Aorta (tissue), 4 donors: ENCODE measurements around the gene PLCG1. TPM values are rescaled to one million over a fixed set of nuclear protein-coding genes. Genes with fewer than 3 reads are reported as not detected.

Experiments used
- microRNA-seq, 2 donors: library from miRNA; unstranded; fragments of <30 nt; microRNA quantifications; one replicate each; pipeline ENCODE4 v1.2.0, GENCODE V29; 2020
- polyA plus RNA-seq, 2 donors: library from polyadenylated mRNA; stranded (reverse); fragments of 200-250 nt; gene quantifications; one replicate each; pipeline ENCODE4 v1.2.3, GENCODE V29; 2013
- total RNA-seq, 2 donors: library from RNA; stranded (reverse); fragmentation: NEBNext Ultra II Directional; extraction: Animal tissue kit (Norgen Biotek cat#: 25700); gene quantifications; one replicate each; pipeline ENCODE4 v1.2.1, GENCODE V29; 2021
- donor health status: healthy with polysubstance abuse.
- donor health status: Bipolar disorder and iron deficiency.
- donor health status: DM: no; HTN: no; CAD: no.
- donor health status: DM: yes; HTN: yes; CAD: no.

The PLCG1 gene
- total and polyA plus RNA-seq, 4 donors: 17.9 to 148 (median 74.4) TPM

Small RNA genes within 50 kb of the gene (microRNA-seq; reads per million reads assigned to microRNA genes)
- 0.60 to 0.99 reads per million in 2 donors for gene MIR6871

Other genes with a start within 250 kb of the PLCG1 start
- gene TOP1, start 108.7 kb upstream of the PLCG1 start, total RNA-seq: 10 to 100 TPM; 30.1 to 32.4 TPM
- 10 to 100 TPM; 15.6 to 18.2 TPM for gene TOP1, start 108.7 kb upstream of the PLCG1 start, polyA plus RNA-seq
- 10 to 100 TPM; 50.7 to 98.6 TPM for gene ZHX3, start 180.2 kb downstream of the PLCG1 start, total RNA-seq
- 10 to 100 TPM; 11.0 to 26.9 TPM for gene ZHX3, start 180.2 kb downstream of the PLCG1 start, polyA plus RNA-seq
- 10 to 100 TPM; 21.4 to 22.6 TPM for gene LPIN3, start 203.3 kb downstream of the PLCG1 start, total RNA-seq
- gene LPIN3, start 203.3 kb downstream of the PLCG1 start, polyA plus RNA-seq: 10 to 100 TPM; 17.3 to 37.0 TPM
- under 1 TPM; 0.39 to 0.72 TPM for gene EMILIN3, start 229.3 kb downstream of the PLCG1 start, total RNA-seq
- under 1 TPM in 1 of 2 donors, not detected in 1; 0.38 TPM for gene EMILIN3, start 229.3 kb downstream of the PLCG1 start, polyA plus RNA-seq